ENCODE measurements around the gene ANKS1A.
"Not testable (repeated sequence)": the region's sequence is repeated elsewhere in the genome, so short reads cannot be mapped to it uniquely, and the experiment has no call there.

ANKS1A gene

GRCh38 chr6:34916348-34916967 is 27.4 kb downstream of the ANKS1A start:
- DNase-seq (ENCODE audit: low read depth in 2 of 3, low spot score in 1 of 3) = no peak

DNA sequence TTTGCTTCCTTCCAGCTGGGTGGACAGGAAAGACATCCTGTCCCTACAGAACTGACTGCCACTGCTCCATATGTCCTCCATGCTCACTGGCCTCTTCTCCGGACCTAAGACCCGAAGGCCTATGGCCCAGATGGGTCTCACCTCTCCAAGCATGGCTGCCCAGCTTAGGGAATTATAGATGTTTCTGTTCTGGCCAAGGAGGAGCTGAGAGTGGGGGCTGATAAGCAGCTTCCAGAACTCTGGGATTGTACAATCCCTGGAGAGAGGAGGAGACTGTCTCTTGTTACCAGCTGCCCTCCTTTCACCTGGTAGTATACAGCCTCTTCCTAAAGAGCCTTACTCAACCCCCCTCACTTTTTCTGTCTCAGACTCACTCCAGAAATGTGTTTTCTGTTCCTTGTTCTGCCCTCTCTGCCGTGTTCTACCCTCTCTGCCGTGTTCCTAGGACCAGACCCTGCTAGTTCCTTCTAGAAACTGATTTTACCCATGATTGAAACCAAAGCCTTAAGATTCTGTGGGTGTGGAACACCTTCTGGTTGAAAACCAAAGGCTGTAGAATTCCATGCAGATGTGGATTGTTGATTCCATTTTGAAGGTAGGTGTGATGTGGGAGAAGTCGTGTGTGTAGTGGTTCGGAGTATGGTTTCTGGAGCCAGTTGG is 28.7 kb downstream of the ANKS1A start:
- DNase-seq (ENCODE audit: low read depth in 2 of 3, low spot score in 1 of 3) = no peak

DNA sequence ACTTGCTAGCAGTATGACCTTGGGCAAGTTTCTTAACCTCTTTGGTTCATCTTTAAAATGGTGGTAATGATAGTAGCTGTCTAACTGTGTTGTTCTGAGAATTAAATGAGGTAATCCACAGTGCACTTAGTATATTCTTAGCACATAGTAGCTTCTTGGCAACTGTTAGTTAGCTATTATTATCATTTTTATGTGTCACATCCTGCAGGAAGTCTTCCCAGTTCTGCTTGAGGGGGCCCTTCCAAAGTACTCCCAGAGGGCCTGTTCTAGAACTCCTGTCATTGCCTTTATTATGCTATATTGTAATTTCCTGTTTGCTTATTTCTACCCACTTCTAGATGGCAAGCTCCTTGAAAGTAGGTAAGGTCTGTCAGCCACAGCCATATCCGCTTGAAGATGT is 30.6 kb downstream of the ANKS1A start:
- DNase-seq (ENCODE audit: low read depth in 2 of 3, low spot score in 1 of 3) = no peak

DNA sequence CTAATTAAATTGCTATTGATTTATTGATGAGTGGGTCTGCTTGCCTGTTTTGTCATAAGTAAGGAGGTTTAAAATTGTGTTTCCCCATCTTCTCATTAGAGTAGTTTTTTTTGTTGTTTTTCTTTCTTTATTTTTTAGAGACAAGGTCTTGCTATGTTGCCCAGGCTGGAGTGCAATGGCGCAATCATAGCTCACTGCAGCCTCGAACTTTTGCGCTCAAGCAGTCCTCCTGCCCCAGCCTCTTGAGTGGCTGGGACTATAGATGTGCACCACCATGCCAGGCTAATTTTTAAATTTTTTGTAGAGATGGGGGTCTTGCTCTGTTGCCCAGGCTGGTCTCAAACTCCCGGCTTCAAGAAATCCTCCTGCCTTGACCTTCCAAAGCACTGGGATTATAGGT is 31.0 kb downstream of the ANKS1A start:
- no peak for DNase-seq (ENCODE audit: low read depth in 2 of 3, low spot score in 1 of 3)

GRCh38 chr6:34922177-34922663 is 33.2 kb downstream of the ANKS1A start:
- no peak for DNase-seq (ENCODE audit: low read depth in 2 of 3, low spot score in 1 of 3)

GRCh38 chr6:34924831-34925625 is 36.0 kb downstream of the ANKS1A start:
- DNase-seq (ENCODE audit: low read depth in 2 of 3, low spot score in 1 of 3) = no peak

DNA sequence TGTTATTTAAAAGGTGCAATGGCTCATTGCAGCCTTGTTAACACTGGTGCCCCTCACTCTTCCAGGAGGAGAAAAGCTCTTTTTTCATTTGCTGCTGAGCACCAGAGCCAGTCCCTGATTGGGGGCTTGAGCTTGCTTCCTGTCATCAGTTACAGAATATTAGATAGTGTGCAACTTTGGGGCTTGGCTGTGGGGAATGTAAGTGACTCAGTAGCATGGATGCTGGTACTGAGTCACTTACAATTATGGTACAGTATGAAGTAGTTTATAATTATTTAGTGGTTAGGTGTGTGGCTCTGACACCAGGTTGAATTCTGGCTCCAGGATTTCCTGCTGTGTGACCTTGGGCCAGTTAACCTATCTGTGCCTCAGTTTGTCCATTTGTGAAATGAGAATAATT is 37.6 kb downstream of the ANKS1A start:
- DNase-seq (ENCODE audit: low read depth in 2 of 3, low spot score in 1 of 3) = no peak

DNA sequence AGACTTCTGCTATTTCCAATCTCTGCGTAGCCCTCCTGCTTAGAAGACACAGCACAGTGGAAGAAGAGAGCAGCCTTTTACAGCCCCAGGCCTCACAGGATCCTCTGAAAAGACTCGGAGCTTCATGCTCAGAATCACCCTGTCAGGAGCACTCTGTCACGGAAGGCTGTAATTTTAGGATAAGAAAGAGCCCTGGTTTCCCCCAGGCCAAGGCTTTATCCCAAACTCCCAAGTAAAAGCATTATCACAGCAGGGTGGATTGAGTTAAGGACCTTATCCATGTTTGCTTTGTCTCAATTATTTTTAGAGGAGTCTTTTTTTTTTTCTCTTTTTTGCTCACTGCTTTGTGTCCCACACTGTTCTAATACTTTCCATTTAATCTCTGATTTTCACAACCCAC is 39.2 kb downstream of the ANKS1A start:
- no peak for DNase-seq (ENCODE audit: low read depth in 2 of 3, low spot score in 1 of 3)

- DNase-seq (ENCODE audit: low read depth in 2 of 3, low spot score in 1 of 3) = no peak
These were observed 39.6 kb downstream of the ANKS1A start for GRCh38 chr6:34928695-34929094.

GRCh38 chr6:34929241-34929978 is 40.4 kb downstream of the ANKS1A start:
- no peak for DNase-seq (ENCODE audit: low read depth in 2 of 3, low spot score in 1 of 3)

DNA sequence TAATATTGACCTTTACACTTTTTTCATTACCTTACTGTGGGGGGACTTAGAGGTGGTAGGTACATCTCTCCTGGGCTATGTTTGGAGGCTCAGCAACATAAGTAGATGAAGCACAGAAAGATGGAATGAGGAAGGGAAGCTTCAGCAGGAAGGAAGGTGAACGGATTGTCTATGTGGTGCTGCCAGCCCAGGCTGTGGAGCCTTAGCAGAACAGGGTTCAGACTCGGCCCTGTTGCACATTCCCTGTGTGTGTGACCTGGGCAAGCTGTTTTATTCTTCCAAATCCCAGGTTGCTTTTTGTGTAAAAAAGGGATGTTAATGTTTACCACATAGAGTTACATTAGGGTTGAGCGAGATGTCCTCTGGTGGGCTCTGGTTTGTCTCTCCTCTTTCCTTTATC is 41.2 kb downstream of the ANKS1A start:
- DNase-seq (ENCODE audit: low read depth in 2 of 3, low spot score in 1 of 3) = no peak

- not testable (repeated sequence) for DNase-seq (ENCODE audit: low read depth in 2 of 3, low spot score in 1 of 3)
These were observed 43.1 kb downstream of the ANKS1A start for GRCh38 chr6:34932202-34932601.

DNA sequence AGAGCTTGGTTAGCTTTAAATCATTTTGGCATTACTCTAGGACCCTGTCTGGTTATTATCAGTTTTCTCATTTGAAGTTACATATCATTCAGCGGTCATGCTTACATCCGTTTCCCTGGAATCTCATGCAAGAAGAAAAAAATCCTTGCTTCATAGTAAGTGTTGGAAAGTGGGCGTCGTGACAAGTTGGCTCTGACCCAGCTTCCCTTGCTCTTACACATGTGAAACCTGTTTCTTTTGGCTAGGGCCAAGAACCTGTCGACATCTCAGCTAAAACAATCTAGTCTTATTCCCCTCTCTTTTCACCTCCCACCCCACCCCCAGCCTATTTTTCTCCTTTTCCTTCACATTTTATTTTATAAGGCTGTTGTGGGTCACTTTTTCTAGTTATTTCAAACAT is 45.5 kb downstream of the ANKS1A start:
- no peak for DNase-seq (ENCODE audit: low read depth in 2 of 3, low spot score in 1 of 3)

DNA sequence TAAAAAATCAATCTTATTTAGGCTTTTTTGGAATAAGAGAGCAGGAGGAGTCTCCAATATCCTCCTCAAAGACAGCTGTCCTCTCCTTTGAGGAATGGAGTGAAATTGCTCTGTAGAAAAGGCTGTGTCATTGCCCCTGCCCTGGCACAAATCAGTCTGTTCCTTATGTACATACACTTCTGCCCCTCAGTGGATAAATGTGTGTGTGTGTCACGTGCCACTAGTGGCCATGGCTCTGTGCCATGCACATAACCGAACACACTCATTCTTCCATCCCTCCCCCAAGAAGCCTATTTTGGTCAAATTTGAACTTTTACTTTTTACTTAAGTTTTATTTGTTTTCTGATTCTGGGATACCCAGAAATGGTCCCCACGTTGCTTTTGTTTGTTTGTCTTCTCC is 49.2 kb downstream of the ANKS1A start:
- no peak for DNase-seq (ENCODE audit: low read depth in 2 of 3, low spot score in 1 of 3)

- DNase-seq (ENCODE audit: low read depth in 2 of 3, low spot score in 1 of 3) = no peak
These were observed 51.0 kb downstream of the ANKS1A start for GRCh38 chr6:34940030-34940434.

- DNase-seq (ENCODE audit: low read depth in 2 of 3, low spot score in 1 of 3) = no peak
These were observed 52.4 kb downstream of the ANKS1A start for GRCh38 chr6:34941421-34941820.

DNA sequence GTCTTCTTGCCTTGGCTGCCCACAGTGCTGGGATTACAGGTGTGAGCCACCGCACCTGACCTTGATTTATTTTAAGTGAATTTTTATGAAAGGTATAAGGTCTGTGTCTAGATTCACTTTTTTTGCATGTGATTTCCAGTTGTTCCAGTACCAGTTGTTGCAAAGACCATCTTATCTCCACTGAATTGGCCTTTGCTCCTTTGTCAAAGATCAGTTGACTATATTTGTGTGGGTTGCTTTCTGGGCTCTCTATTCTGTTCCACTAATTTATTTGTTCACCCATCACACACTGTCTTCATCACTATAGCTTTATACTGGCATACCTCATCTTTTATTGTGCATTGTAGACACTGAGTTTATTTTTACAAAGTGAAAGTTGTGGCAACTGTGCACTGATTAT is 56.3 kb downstream of the ANKS1A start:
- DNase-seq (ENCODE audit: low read depth in 2 of 3, low spot score in 1 of 3) = no peak

DNA sequence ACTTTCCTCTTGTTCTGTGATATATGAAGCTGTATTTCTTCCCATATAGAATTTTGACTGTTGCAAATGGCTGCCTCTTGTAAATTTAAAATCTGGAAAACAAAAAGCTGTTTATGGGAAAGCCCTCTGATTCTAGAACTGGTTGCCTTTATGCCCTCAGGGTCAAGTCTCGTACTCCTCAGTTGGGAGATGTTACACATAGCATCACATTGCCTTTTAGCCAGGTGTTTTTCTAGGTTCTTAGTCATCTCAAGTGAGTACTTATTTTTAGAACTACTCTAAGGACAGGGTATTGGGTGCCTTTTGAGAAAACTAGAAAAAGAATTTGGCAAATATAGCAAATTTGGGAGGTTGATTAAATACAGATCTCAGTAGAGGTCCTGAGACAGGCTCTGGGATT is 58.5 kb downstream of the ANKS1A start:
- DNase-seq (ENCODE audit: low read depth in 2 of 3, low spot score in 1 of 3) = no peak

GRCh38 chr6:34949636-34950035 is 60.6 kb downstream of the ANKS1A start:
- no peak for DNase-seq (ENCODE audit: low read depth in 2 of 3, low spot score in 1 of 3)

DNA sequence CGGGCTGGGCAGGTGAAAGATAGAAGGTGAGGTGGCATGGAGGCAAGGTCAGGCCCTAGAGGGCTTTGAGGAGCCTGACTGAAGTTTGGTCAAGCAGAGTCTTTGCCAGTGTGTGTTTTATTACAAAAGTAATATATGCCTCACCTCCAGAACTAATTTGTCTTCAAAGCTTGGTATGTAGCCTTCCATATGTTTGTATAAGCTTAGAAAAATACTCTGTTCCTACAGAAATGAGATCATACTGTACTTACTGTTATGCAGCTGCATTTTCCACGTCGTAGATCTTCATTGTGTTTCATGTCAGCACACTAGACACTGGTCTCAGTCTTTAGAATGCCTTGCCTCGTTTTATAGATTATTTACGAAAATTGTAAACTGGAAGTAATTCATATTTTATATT is 61.8 kb downstream of the ANKS1A start:
- DNase-seq (ENCODE audit: low read depth in 2 of 3, low spot score in 1 of 3) = no peak

- DNase-seq (ENCODE audit: low read depth in 2 of 3, low spot score in 1 of 3) = no peak
These were observed 62.7 kb downstream of the ANKS1A start for GRCh38 chr6:34951731-34952130.
